ENCODE results near the gene NAV2. TPM values are rescaled to one million over a fixed set of nuclear protein-coding genes. Genes with fewer than 3 reads are reported as not detected.

The NAV2 gene
- total and polyA plus RNA-seq, 9 donors, result 25.7 to 70.6 (median 46.1) TPM

GRCh38 chr11:19714387-19715363 lies 2.0 kb downstream of the NAV2 start:
- Histone ChIP-seq H3K4me3 (ENCODE audit: low read length) (peak overlapping the region; percentile 56), H3K9me3 (replicated peaks; ENCODE audit: control insufficient read depth, low read depth, low read length) (no peaks in the 10 kb centered on the region), H3K27me3 (ENCODE audit: control insufficient read depth, insufficient read depth, low read length) (peaks cover 34% of the 10 kb centered on the region), H3K27ac (ENCODE audit: low read length) (no peak overlapping the region), H3K4me1 (ENCODE audit: control insufficient read depth, insufficient read depth, low read length) (peaks cover 28% of the 10 kb centered on the region), H3K36me3 (ENCODE audit: control insufficient read depth, insufficient read depth, low read length) (no peaks in the 10 kb centered on the region)
- peak; percentile 23 for DNase-seq
- 3% methylated on average over 10 of the region's 25 CpGs for WGBS (ENCODE audit: insufficient coverage)

- Histone ChIP-seq H3K27me3 (ENCODE audit: control insufficient read depth, insufficient read depth, low read length) (peaks cover 34% of the 10 kb centered on the region), H3K4me1 (ENCODE audit: control insufficient read depth, insufficient read depth, low read length) (peaks cover 28% of the 10 kb centered on the region), H3K27ac (ENCODE audit: low read length) (no peak overlapping the region), H3K36me3 (ENCODE audit: control insufficient read depth, insufficient read depth, low read length) (no peaks in the 10 kb centered on the region), H3K4me3 (ENCODE audit: low read length) (no peak overlapping the region), H3K9me3 (replicated peaks; ENCODE audit: control insufficient read depth, low read depth, low read length) (no peaks in the 10 kb centered on the region)
- no peak for DNase-seq
- WGBS (ENCODE audit: insufficient coverage), result 73% methylated on average over 4 of the region's 6 CpGs
Observed at GRCh38 chr11:19715373-19715772, 2.7 kb downstream of the NAV2 start.

GRCh38 chr11:19718051-19718450 lies 5.4 kb downstream of the NAV2 start:
- DNase-seq, result no peak
- H3K36me3 ChIP-seq (ENCODE audit: control insufficient read depth, insufficient read depth, low read length), result no peaks in the 10 kb centered on the region
- WGBS (ENCODE audit: insufficient coverage), result no CpG with 5 or more reads among the region's 1 CpG
- peaks cover 17% of the 10 kb centered on the region for H3K4me1 ChIP-seq (ENCODE audit: control insufficient read depth, insufficient read depth, low read length)
- no peak overlapping the region for H3K27ac ChIP-seq (ENCODE audit: low read length)
- no peak overlapping the region for H3K4me3 ChIP-seq (ENCODE audit: low read length)
- peaks cover 35% of the 10 kb centered on the region for H3K27me3 ChIP-seq (ENCODE audit: control insufficient read depth, insufficient read depth, low read length)
- no peaks in the 10 kb centered on the region for H3K9me3 ChIP-seq (replicated peaks; ENCODE audit: control insufficient read depth, low read depth, low read length)

GRCh38 chr11:19718951-19719350 lies 6.3 kb downstream of the NAV2 start:
- Histone ChIP-seq H3K27me3 (ENCODE audit: control insufficient read depth, insufficient read depth, low read length) (peaks cover 28% of the 10 kb centered on the region), H3K4me1 (ENCODE audit: control insufficient read depth, insufficient read depth, low read length) (peaks cover 13% of the 10 kb centered on the region), H3K36me3 (ENCODE audit: control insufficient read depth, insufficient read depth, low read length) (no peaks in the 10 kb centered on the region), H3K4me3 (ENCODE audit: low read length) (no peak overlapping the region), H3K27ac (ENCODE audit: low read length) (no peak overlapping the region), H3K9me3 (replicated peaks; ENCODE audit: control insufficient read depth, low read depth, low read length) (no peaks in the 10 kb centered on the region)
- DNase-seq, result no peak
- 50% methylated on average over 1 of the region's 4 CpGs for WGBS (ENCODE audit: insufficient coverage)

GRCh38 chr11:19719960-19720359 lies 7.3 kb downstream of the NAV2 start:
- WGBS (ENCODE audit: insufficient coverage), result 89% methylated on average over 1 of the region's 1 CpG
- Histone ChIP-seq H3K27me3 (ENCODE audit: control insufficient read depth, insufficient read depth, low read length) (peaks cover 18% of the 10 kb centered on the region), H3K4me3 (ENCODE audit: low read length) (no peak overlapping the region), H3K4me1 (ENCODE audit: control insufficient read depth, insufficient read depth, low read length) (peaks cover 5% of the 10 kb centered on the region), H3K27ac (ENCODE audit: low read length) (no peak overlapping the region), H3K36me3 (ENCODE audit: control insufficient read depth, insufficient read depth, low read length) (no peaks in the 10 kb centered on the region), H3K9me3 (replicated peaks; ENCODE audit: control insufficient read depth, low read depth, low read length) (no peaks in the 10 kb centered on the region)
- no peak for DNase-seq

GRCh38 chr11:19721176-19721575 lies 8.5 kb downstream of the NAV2 start:
- peaks cover 7% of the 10 kb centered on the region for H3K27me3 ChIP-seq (ENCODE audit: control insufficient read depth, insufficient read depth, low read length)
- H3K9me3 ChIP-seq (replicated peaks; ENCODE audit: control insufficient read depth, low read depth, low read length), result no peaks in the 10 kb centered on the region
- no peak overlapping the region for H3K27ac ChIP-seq (ENCODE audit: low read length)
- no peak for DNase-seq
- peaks cover 5% of the 10 kb centered on the region for H3K4me1 ChIP-seq (ENCODE audit: control insufficient read depth, insufficient read depth, low read length)
- no peak overlapping the region for H3K4me3 ChIP-seq (ENCODE audit: low read length)
- 70% methylated on average over 2 of the region's 2 CpGs for WGBS (ENCODE audit: insufficient coverage)
- no peaks in the 10 kb centered on the region for H3K36me3 ChIP-seq (ENCODE audit: control insufficient read depth, insufficient read depth, low read length)

GRCh38 chr11:19722702-19723101 lies 10.1 kb downstream of the NAV2 start:
- 61% methylated on average over 3 of the region's 5 CpGs for WGBS (ENCODE audit: insufficient coverage)
- Histone ChIP-seq H3K4me1 (ENCODE audit: control insufficient read depth, insufficient read depth, low read length) (peaks cover 5% of the 10 kb centered on the region), H3K36me3 (ENCODE audit: control insufficient read depth, insufficient read depth, low read length) (no peaks in the 10 kb centered on the region), H3K27ac (ENCODE audit: low read length) (no peak overlapping the region), H3K4me3 (ENCODE audit: low read length) (no peak overlapping the region), H3K27me3 (ENCODE audit: control insufficient read depth, insufficient read depth, low read length) (peaks cover 7% of the 10 kb centered on the region), H3K9me3 (replicated peaks; ENCODE audit: control insufficient read depth, low read depth, low read length) (no peaks in the 10 kb centered on the region)
- DNase-seq, result peak; percentile 31

GRCh38 chr11:19723572-19724342 lies 11.1 kb downstream of the NAV2 start:
- H3K9me3 ChIP-seq (replicated peaks; ENCODE audit: control insufficient read depth, low read depth, low read length), result no peaks in the 10 kb centered on the region
- no peak overlapping the region for H3K4me3 ChIP-seq (ENCODE audit: low read length)
- DNase-seq, result peak; percentile 24
- H3K36me3 ChIP-seq (ENCODE audit: control insufficient read depth, insufficient read depth, low read length), result no peaks in the 10 kb centered on the region
- peaks cover 9% of the 10 kb centered on the region for H3K27me3 ChIP-seq (ENCODE audit: control insufficient read depth, insufficient read depth, low read length)
- H3K27ac ChIP-seq (ENCODE audit: low read length), result no peak overlapping the region
- H3K4me1 ChIP-seq (ENCODE audit: control insufficient read depth, insufficient read depth, low read length), result peaks cover 10% of the 10 kb centered on the region
- 20% methylated on average over 4 of the region's 5 CpGs for WGBS (ENCODE audit: insufficient coverage)

GRCh38 chr11:19724765-19725164 lies 12.1 kb downstream of the NAV2 start:
- H3K4me3 ChIP-seq (ENCODE audit: low read length), result no peak overlapping the region
- no peaks in the 10 kb centered on the region for H3K9me3 ChIP-seq (replicated peaks; ENCODE audit: control insufficient read depth, low read depth, low read length)
- no peaks in the 10 kb centered on the region for H3K36me3 ChIP-seq (ENCODE audit: control insufficient read depth, insufficient read depth, low read length)
- H3K4me1 ChIP-seq (ENCODE audit: control insufficient read depth, insufficient read depth, low read length), result peaks cover 12% of the 10 kb centered on the region
- DNase-seq, result no peak
- peaks cover 7% of the 10 kb centered on the region for H3K27me3 ChIP-seq (ENCODE audit: control insufficient read depth, insufficient read depth, low read length)
- no peak overlapping the region for H3K27ac ChIP-seq (ENCODE audit: low read length)
- WGBS (ENCODE audit: insufficient coverage), result no CpG with 5 or more reads among the region's 2 CpGs

- Histone ChIP-seq H3K27ac (ENCODE audit: low read length) (no peak overlapping the region), H3K4me3 (ENCODE audit: low read length) (no peak overlapping the region), H3K27me3 (ENCODE audit: control insufficient read depth, insufficient read depth, low read length) (peaks cover 7% of the 10 kb centered on the region), H3K9me3 (replicated peaks; ENCODE audit: control insufficient read depth, low read depth, low read length) (no peaks in the 10 kb centered on the region), H3K4me1 (ENCODE audit: control insufficient read depth, insufficient read depth, low read length) (peaks cover 19% of the 10 kb centered on the region), H3K36me3 (ENCODE audit: control insufficient read depth, insufficient read depth, low read length) (no peaks in the 10 kb centered on the region)
- 69% methylated on average over 8 of the region's 12 CpGs for WGBS (ENCODE audit: insufficient coverage)
- no peak for DNase-seq
Observed at GRCh38 chr11:19725379-19726079, 12.9 kb downstream of the NAV2 start.
